Adrenal gland (tissue), 5 donors: ENCODE results near the gene PCDHGB1.
"Not testable (repeated sequence)": the region's sequence is repeated elsewhere in the genome, so short reads cannot be mapped to it uniquely, and the experiment has no call there.

ENCODE experiments used
- CTCF ChIP-seq, 6 experiments: fragments of 450-650 bp in 4 of 6; fragments of 200-600 bp in 2 of 6; sonication (generic) in 1 of 6; IDR thresholded peaks; 1 replicate in 5 of 6; 2 replicates in 1 of 6; pipeline versions ENCODE4 v1.5.1 to v1.8.0; 2016 to 2021; ENCODE audit warnings: antibody characterized with exemption in 6 of 6, mild to moderate bottlenecking in 2 of 6, moderate library complexity in 1 of 6
- POLR2A ChIP-seq, 2 donors: fragments of 450-650 bp; IDR thresholded peaks; one replicate each; pipeline ENCODE4 v1.6.1; 2017; ENCODE audit warnings: antibody characterized with exemption in 2 of 2, mild to moderate bottlenecking in 2 of 2, moderate library complexity in 1 of 2
- donor health status: DM: no; HTN: no; CAD: no.

GRCh38 chr5:141387557-141388311, 37.8 kb downstream of the PCDHGB1 start, which contains the start of gene PCDHGB4:
- peak in 3 of 6 experiments; percentile 5 to 28 (median 12) for TF ChIP-seq CTCF (IDR thresholded peaks at IDR 0.05)
- TF ChIP-seq POLR2A (IDR thresholded peaks at IDR 0.05): not testable (repeated sequence)
